ENCODE measurements around the gene KRTAP4-16.
"Not testable (repeated sequence)": the region's sequence is repeated elsewhere in the genome, so short reads cannot be mapped to it uniquely, and the experiment has no call there.

KRTAP4-16 gene

GRCh38 chr17:41117846-41118386 is 15.9 kb upstream of the KRTAP4-16 start, which contains the start of gene KRTAP4-11:
KRTAP4-11 (minus strand) TSS chr17:41118373; CDS start chr17:41118315, 58 bp downstream.
- not testable (repeated sequence) for H2BK120ac ChIP-seq (ENCODE audit: low read depth, low read length); H3K4me2 ChIP-seq (ENCODE audit: low read length); H2BK5ac ChIP-seq (ENCODE audit: low read length); H4K8ac ChIP-seq (ENCODE audit: low read depth, low read length); H3K56ac ChIP-seq (ENCODE audit: low read length); H2BK15ac ChIP-seq (replicated peaks; ENCODE audit: low read depth); H3K23ac ChIP-seq (ENCODE audit: low read length); H4K5ac ChIP-seq (ENCODE audit: low read length); H3K4me1 ChIP-seq (ENCODE audit: control insufficient read depth, low read depth, low read length); H3K79me1 ChIP-seq (ENCODE audit: low read length); H3K36me3 ChIP-seq (ENCODE audit: control insufficient read depth, insufficient read depth, low read length); H3K27ac ChIP-seq (ENCODE audit: low read depth, low read length); H2AK5ac ChIP-seq (ENCODE audit: low read length); H3K27me3 ChIP-seq (ENCODE audit: insufficient read depth, low read length, poor library complexity); H3K4me3 ChIP-seq (ENCODE audit: low read length); H3K79me2 ChIP-seq (ENCODE audit: control insufficient read depth, insufficient read depth, low read length); H3K4ac ChIP-seq (ENCODE audit: low read depth, low read length); H3K9ac ChIP-seq (ENCODE audit: low read length); H3K18ac ChIP-seq (ENCODE audit: low read length); DNase-seq
- WGBS (ENCODE audit: extremely low coverage, insufficient coverage, low lambda C conversion rate): no CpG with 5 or more reads among the region's 10 CpGs

GRCh38 chr17:41116297-41116696 is 14.3 kb upstream of the KRTAP4-16 start:
- Histone ChIP-seq H3K79me1 (ENCODE audit: low read length) (no peaks in the 10 kb centered on the region), H3K56ac (ENCODE audit: low read length) (no peak overlapping the region), H3K4ac (ENCODE audit: low read depth, low read length) (no peak overlapping the region), H3K23ac (ENCODE audit: low read length) (no peak overlapping the region), H2AK5ac (ENCODE audit: low read length) (no peak overlapping the region), H3K4me3 (ENCODE audit: low read length) (no peak overlapping the region), H3K18ac (ENCODE audit: low read length) (no peak overlapping the region), H4K5ac (ENCODE audit: low read length) (no peak overlapping the region), H4K8ac (ENCODE audit: low read depth, low read length) (no peak overlapping the region), H2BK5ac (ENCODE audit: low read length) (no peak overlapping the region), H3K4me1 (ENCODE audit: control insufficient read depth, low read depth, low read length) (no peaks in the 10 kb centered on the region), H3K27me3 (ENCODE audit: insufficient read depth, low read length, poor library complexity) (no peaks in the 10 kb centered on the region), H3K9ac (ENCODE audit: low read length) (no peak overlapping the region), H3K36me3 (ENCODE audit: control insufficient read depth, insufficient read depth, low read length) (no peaks in the 10 kb centered on the region), H2BK15ac (replicated peaks; ENCODE audit: low read depth) (no peak overlapping the region), H3K4me2 (ENCODE audit: low read length) (no peak overlapping the region), H3K79me2 (ENCODE audit: control insufficient read depth, insufficient read depth, low read length) (no peaks in the 10 kb centered on the region), H3K27ac (ENCODE audit: low read depth, low read length) (no peak overlapping the region), H2BK120ac (ENCODE audit: low read depth, low read length) (no peak overlapping the region)
- DNase-seq: no peak
- WGBS (ENCODE audit: extremely low coverage, insufficient coverage, low lambda C conversion rate): no CpG with 5 or more reads among the region's 5 CpGs

GRCh38 chr17:41111151-41111885 is 9.3 kb upstream of the KRTAP4-16 start:
- no peaks in the 10 kb centered on the region for H3K27me3 ChIP-seq (ENCODE audit: insufficient read depth, low read length, poor library complexity)
- H4K5ac ChIP-seq (ENCODE audit: low read length): no peak overlapping the region
- H3K79me2 ChIP-seq (ENCODE audit: control insufficient read depth, insufficient read depth, low read length): no peaks in the 10 kb centered on the region
- no peaks in the 10 kb centered on the region for H3K4me1 ChIP-seq (ENCODE audit: control insufficient read depth, low read depth, low read length)
- H3K4me3 ChIP-seq (ENCODE audit: low read length): no peak overlapping the region
- no peak overlapping the region for H3K27ac ChIP-seq (ENCODE audit: low read depth, low read length)
- WGBS (ENCODE audit: extremely low coverage, insufficient coverage, low lambda C conversion rate): no CpG with 5 or more reads among the region's 2 CpGs
- H3K36me3 ChIP-seq (ENCODE audit: control insufficient read depth, insufficient read depth, low read length): no peaks in the 10 kb centered on the region
- no peak overlapping the region for H2BK5ac ChIP-seq (ENCODE audit: low read length)
- no peak overlapping the region for H2AK5ac ChIP-seq (ENCODE audit: low read length)
- H2BK120ac ChIP-seq (ENCODE audit: low read depth, low read length): no peak overlapping the region
- H3K4ac ChIP-seq (ENCODE audit: low read depth, low read length): no peak overlapping the region
- H3K56ac ChIP-seq (ENCODE audit: low read length): no peak overlapping the region
- peak; percentile 4 for DNase-seq
- no peaks in the 10 kb centered on the region for H3K79me1 ChIP-seq (ENCODE audit: low read length)
- H3K23ac ChIP-seq (ENCODE audit: low read length): no peak overlapping the region
- H3K9ac ChIP-seq (ENCODE audit: low read length): no peak overlapping the region
- no peak overlapping the region for H3K18ac ChIP-seq (ENCODE audit: low read length)
- no peak overlapping the region for H3K4me2 ChIP-seq (ENCODE audit: low read length)
- H2BK15ac ChIP-seq (replicated peaks; ENCODE audit: low read depth): no peak overlapping the region
- H4K8ac ChIP-seq (ENCODE audit: low read depth, low read length): no peak overlapping the region

DNA sequence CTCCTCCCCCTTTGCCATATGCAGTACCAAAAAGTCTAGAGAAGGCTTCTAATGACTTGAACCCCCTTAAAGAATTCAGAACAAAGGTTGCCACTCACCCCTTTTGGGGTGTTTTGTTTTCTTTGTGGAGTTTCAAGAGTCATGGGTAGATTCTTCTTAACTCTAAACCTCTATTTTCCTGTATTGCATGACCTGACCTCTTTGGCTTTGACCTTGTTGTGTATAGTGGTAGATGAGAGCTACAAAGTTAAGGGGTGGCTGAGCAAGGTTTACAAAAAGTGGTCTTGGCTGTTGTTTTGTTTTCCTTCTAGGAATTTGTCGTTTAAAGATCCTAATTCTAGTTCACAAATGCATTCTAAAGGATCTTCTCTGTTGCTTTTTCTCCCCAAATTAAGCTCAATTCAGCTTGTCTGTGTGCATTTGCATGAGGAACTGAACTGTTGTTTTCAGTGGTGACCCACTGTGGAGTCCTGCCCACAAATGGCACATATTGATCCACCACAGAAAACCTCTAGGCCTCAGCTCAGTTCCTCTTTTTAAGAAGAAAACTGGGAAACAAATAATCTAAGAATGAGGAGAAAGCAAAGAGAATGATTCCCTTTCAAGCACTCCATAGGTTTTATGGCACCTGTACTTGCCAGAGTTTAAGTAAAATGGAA is 6.8 kb upstream of the KRTAP4-16 start:
- DNase-seq; H3K9ac ChIP-seq (ENCODE audit: low read length); H3K79me1 ChIP-seq (ENCODE audit: low read length); H3K4ac ChIP-seq (ENCODE audit: low read depth, low read length); H3K4me3 ChIP-seq (ENCODE audit: low read length); H3K27me3 ChIP-seq (ENCODE audit: insufficient read depth, low read length, poor library complexity); H3K36me3 ChIP-seq (ENCODE audit: control insufficient read depth, insufficient read depth, low read length); H2AK5ac ChIP-seq (ENCODE audit: low read length); H3K79me2 ChIP-seq (ENCODE audit: control insufficient read depth, insufficient read depth, low read length); H4K5ac ChIP-seq (ENCODE audit: low read length); H2BK120ac ChIP-seq (ENCODE audit: low read depth, low read length); H3K4me1 ChIP-seq (ENCODE audit: control insufficient read depth, low read depth, low read length); H2BK5ac ChIP-seq (ENCODE audit: low read length); H2BK15ac ChIP-seq (replicated peaks; ENCODE audit: low read depth); H3K56ac ChIP-seq (ENCODE audit: low read length); H3K23ac ChIP-seq (ENCODE audit: low read length); H3K4me2 ChIP-seq (ENCODE audit: low read length); H4K8ac ChIP-seq (ENCODE audit: low read depth, low read length); H3K18ac ChIP-seq (ENCODE audit: low read length); H3K27ac ChIP-seq (ENCODE audit: low read depth, low read length): not testable (repeated sequence)
- no CpG with 5 or more reads among the region's 1 CpG for WGBS (ENCODE audit: extremely low coverage, insufficient coverage, low lambda C conversion rate)

GRCh38 chr17:41107941-41108450 is 6.0 kb upstream of the KRTAP4-16 start:
- Histone ChIP-seq H3K27me3 (ENCODE audit: insufficient read depth, low read length, poor library complexity) (no peaks in the 10 kb centered on the region), H2BK120ac (ENCODE audit: low read depth, low read length) (no peak overlapping the region), H3K56ac (ENCODE audit: low read length) (no peak overlapping the region), H3K4me1 (ENCODE audit: control insufficient read depth, low read depth, low read length) (no peaks in the 10 kb centered on the region), H4K5ac (ENCODE audit: low read length) (no peak overlapping the region), H3K79me1 (ENCODE audit: low read length) (no peaks in the 10 kb centered on the region), H3K27ac (ENCODE audit: low read depth, low read length) (no peak overlapping the region), H2AK5ac (ENCODE audit: low read length) (no peak overlapping the region), H2BK5ac (ENCODE audit: low read length) (no peak overlapping the region), H3K4ac (ENCODE audit: low read depth, low read length) (no peak overlapping the region), H3K79me2 (ENCODE audit: control insufficient read depth, insufficient read depth, low read length) (no peaks in the 10 kb centered on the region), H4K8ac (ENCODE audit: low read depth, low read length) (no peak overlapping the region), H3K36me3 (ENCODE audit: control insufficient read depth, insufficient read depth, low read length) (no peaks in the 10 kb centered on the region), H3K4me3 (ENCODE audit: low read length) (no peak overlapping the region), H3K4me2 (ENCODE audit: low read length) (no peak overlapping the region), H3K9ac (ENCODE audit: low read length) (no peak overlapping the region), H3K23ac (ENCODE audit: low read length) (no peak overlapping the region), H2BK15ac (replicated peaks; ENCODE audit: low read depth) (no peak overlapping the region), H3K18ac (ENCODE audit: low read length) (no peak overlapping the region)
- DNase-seq: no peak
- no CpG with 5 or more reads among the region's 1 CpG for WGBS (ENCODE audit: extremely low coverage, insufficient coverage, low lambda C conversion rate)

Measured in mesendoderm (in vitro differentiated cells).